Peyer's patch (tissue), 4 donors: ENCODE results near the gene EIF4EBP3.

Source experiments
- POLR2A ChIP-seq, 2 donors: fragments of 450-650 bp; IDR thresholded peaks; one replicate each; pipeline ENCODE4 v1.5.1; 2017; ENCODE audit warnings: antibody characterized with exemption in 2 of 2, mild to moderate bottlenecking in 2 of 2, moderate library complexity in 2 of 2
- TF ChIP-seq, protein P1 (sequence below), 6 experiments: fragments of 450-650 bp in 4 of 6; fragments of 200-600 bp in 2 of 6; sonication (generic) in 1 of 6; IDR thresholded peaks; one replicate each; pipeline ENCODE4 v1.5.1; 2017 to 2019; ENCODE audit warnings: antibody characterized with exemption in 6 of 6, mild to moderate bottlenecking in 3 of 6, moderate library complexity in 1 of 6

DNA sequence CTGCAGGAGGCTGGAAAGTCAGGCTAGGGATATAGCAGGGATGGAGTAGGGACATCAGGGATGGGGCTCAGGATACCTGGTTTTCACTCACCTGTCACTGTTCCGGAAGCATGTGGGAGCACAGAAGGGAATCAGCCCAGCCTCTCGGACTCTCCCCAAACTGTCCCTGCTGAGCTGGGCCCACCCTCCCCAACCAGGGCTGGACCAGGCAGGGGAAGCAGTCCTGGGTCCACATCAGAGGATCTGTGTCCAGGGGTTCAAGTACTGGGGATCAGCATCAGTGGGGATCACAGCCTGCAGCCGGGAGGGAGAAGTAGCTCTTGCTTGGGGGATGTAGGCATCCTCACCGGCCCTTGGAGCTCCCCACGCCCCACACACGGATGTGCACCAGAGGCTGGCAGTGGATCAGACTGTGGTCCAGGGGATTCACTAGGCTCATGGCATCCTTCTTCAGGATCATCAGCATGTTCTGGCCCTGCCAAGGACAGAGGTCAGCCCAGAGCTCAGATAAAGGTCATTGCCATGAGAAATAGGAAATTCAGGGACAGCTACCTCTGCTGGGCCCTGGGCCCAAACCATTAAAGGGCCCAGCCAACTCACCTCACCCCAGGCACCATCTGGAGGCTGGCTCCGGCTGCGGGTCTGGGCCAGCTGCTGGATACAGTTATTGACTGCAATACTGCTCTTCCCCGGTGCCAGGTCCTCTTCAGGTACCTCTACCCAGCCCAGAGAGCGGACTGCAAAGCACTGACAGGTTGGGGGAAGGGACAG lies 14.5 kb downstream of the EIF4EBP3 start:
- TF ChIP-seq, protein P1, sequence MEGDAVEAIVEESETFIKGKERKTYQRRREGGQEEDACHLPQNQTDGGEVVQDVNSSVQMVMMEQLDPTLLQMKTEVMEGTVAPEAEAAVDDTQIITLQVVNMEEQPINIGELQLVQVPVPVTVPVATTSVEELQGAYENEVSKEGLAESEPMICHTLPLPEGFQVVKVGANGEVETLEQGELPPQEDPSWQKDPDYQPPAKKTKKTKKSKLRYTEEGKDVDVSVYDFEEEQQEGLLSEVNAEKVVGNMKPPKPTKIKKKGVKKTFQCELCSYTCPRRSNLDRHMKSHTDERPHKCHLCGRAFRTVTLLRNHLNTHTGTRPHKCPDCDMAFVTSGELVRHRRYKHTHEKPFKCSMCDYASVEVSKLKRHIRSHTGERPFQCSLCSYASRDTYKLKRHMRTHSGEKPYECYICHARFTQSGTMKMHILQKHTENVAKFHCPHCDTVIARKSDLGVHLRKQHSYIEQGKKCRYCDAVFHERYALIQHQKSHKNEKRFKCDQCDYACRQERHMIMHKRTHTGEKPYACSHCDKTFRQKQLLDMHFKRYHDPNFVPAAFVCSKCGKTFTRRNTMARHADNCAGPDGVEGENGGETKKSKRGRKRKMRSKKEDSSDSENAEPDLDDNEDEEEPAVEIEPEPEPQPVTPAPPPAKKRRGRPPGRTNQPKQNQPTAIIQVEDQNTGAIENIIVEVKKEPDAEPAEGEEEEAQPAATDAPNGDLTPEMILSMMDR (IDR thresholded peaks at IDR 0.05), result no peak
- TF ChIP-seq POLR2A (IDR thresholded peaks at IDR 0.05), result no peak
